NCI-H774 (cell line): ENCODE data around the gene ANKRD13B.

Source experiments
- DNase-seq: peaks from one replicate; lab custom pipeline; 2025; lab: John Stamatoyannopoulos, UW

The ANKRD13B gene

DNA sequence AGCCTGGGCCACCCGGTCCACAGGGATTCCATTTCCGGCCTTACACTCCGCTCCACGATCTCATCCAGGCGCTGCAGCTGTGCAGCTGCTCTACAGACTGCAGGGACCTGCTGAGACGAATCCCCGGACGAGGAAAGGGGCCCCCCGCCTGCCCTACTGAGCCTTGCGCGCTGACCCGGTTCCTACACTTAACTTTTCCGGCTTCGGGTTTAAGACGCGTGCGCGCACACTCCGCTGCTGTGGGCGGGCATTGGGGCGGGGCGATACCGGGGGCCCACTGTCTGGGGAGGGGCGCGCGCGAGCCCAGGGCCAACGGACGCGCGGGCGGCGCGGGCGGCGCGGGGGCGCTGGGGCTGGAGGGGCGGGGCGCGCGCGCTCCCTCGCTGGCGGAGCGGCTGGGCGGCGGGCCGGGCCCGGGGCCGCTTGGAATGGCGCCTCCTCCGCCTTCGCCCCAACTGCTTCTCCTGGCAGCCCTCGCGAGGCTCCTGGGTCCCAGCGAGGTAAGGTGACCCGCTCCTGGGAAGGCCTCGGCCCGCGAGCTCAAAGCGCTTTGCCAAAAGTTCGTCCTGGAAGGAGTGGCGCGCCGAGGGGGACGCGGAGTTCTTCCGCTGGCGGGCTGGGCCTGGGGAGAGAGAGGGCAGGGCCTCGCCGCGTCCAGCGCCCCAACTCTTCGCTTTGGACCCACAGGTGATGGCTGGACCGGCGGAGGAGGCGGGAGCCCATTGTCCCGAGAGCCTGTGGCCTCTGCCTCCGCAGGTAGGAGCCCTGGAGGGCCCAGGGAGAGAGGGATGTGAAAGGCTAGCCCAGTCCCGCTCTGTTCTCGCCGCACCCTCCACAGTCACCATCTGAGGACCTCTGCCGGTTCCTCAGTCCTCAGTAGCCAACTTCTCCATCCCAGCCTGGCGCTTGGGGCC, 24.3 kb upstream of the ANKRD13B start, which contains the start of gene TP53I13:
TSS of gene TP53I13 (plus strand) at position 371 of the 914 bp plus-strand sequence. CDS start at position 429, 58 bp downstream.
- DNase-seq = peak; percentile 88

DNA sequence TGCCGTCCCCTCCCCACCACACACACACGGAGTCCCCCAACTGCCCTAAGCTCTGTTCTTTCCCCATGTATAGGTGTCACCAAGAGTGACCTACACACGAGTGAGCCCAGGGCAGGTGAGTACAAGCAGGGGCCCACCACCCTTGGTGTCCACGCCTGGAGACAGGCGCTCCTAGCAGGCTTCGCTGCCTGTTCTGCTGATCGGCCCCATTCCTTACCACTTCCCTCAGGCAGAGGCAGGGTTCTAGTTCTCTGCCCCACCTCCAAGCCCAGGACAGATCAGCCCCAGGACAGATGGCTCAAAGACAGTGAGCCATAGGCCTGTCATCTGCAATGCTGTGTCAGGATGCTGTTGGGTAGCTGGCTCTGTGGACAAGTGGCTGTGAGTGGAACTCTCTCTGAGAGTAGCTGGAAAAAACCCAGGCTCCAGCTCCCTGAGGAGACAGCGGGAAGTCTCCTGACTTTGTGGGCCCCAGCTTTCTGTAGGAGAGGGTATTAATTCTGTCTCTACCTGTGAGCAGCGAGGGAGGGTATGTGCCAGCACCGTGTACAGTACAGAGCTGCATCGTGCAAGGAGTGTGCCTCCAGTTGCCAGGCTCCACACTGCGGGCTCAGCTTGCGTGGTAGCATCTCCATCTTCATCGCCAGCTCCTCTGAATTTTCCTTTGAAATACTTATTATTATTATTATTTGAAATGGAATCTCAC, 23.5 kb upstream of the ANKRD13B start:
- no peak for DNase-seq

DNA sequence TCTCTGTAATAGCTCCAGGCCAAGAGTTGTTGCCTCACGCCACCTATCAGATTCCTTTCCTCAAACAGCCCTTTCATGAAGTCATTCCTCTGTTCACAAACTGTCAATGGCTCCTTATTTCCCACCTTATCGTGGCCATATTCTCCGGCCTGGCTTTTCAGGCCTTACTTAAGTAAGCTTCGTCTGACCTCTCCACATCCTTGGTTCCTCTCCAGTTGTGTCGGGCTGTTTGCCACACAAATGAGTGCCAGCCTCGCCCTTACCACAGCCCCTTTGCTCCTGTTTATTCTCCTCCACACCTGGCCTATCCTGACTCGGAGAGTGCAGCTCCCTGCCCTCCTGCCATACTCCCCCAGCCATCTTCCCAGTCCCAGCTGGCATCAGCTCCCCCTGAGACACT, 22.4 kb upstream of the ANKRD13B start:
- no peak for DNase-seq

DNA sequence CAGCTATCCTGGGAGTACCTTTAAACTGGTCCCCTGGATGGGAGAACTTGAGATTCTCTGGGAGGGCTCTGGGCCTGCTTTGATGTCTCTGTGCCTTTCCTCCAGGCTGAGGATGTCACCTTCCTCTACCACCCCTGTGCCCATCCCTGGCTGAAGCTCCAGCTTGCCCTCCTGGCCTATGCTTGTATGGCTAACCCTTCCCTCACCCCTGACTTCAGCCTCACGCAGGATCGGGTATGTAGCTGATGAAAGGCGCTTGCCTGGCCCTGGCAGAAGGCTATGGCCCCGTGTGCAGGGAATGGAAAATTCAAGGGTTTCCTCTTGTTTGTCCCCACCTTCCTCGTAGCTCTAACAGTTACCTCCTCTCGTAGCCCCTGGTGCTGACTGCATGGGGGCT, 21.4 kb upstream of the ANKRD13B start:
- no peak for DNase-seq

DNA sequence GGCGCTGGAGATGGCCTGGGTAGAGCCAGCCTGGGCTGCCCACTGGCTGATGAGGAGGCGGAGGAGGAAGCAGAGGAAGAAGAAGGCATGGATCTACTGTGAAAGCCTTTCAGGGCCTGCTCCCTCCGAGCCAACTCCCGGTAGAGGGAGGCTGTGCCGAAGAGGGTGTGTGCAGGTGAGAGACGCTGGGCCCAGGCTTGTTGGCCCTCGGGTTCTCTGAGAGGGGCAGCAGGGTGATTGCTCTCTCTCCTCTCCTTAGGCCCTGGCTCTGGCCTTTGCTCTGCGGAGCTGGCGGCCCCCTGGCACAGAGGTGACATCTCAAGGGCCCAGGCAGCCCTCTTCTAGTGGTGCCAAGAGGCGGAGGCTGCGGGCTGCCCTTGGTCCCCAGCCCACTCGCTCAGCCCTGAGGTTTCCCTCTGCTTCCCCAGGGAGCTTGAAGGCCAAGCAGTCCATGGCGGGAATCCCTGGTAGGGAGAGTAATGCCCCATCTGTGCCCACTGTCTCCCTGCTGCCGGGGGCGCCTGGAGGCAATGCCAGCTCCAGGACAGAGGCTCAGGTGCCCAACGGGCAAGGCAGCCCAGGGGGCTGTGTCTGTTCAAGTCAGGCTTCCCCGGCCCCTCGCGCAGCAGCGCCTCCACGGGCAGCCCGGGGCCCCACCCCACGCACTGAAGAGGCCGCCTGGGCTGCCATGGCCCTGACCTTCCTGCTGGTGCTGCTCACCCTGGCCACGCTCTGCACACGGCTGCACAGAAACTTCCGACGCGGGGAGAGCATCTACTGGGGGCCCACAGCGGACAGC, 20.9 kb upstream of the ANKRD13B start:
- DNase-seq = no peak

DNA sequence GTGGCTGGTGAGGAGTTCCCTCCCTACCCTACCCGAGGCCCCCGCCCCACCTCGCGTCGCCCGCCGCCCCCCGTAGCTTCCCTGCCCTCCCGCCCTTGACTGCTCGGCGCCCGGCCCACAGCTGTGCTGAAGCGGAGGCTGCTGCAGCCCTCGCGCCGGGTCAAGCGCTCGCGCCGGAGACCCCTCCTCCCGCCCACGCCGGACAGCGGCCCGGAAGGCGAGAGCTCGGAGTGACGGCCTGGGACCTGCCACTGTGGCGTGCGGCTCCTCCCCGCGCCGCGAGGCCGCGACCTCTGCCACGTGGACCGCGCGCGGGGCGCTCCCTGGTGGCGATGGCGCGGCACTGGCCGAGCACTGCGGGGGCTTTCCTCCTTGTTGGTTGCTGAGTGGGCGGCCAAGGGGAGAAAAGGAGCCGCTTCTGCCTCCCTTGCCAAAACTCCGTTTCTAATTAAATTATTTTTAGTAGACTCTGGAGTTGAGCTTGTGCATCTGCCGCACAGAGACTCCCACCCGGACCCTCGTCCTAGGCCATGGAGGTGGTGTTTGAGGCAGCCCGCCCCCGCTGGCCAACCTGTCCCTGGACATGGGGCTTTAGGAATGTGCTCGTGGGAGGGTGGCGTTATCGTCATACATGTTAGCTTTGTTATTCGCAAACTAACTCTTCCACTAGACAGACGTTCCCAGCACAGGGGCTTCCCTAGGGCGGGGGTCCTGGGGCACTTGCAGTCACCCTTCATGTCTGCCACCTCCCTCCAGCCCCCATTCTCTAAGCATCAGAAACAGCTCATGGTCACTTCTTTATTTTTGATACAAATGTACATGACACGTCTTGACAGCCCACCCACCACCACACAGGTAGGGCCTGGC, 20.0 kb upstream of the ANKRD13B start:
- DNase-seq = no peak

DNA sequence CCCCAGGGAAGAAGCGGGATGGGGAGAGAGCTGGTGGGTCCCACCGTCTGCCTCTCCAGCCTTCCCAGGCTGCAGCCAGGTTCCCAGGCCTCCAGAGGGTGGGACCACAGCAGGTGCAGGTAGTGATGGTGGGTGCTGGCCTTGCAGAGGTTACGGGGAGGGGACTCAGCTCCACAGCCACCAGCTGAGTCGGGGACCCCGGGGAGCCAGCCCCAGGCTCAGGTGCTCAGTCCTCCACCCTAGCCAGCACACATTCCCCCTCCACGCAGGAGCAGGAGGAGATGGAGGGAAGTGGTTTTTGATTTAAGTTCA, 19.4 kb upstream of the ANKRD13B start:
- no peak for DNase-seq

DNA sequence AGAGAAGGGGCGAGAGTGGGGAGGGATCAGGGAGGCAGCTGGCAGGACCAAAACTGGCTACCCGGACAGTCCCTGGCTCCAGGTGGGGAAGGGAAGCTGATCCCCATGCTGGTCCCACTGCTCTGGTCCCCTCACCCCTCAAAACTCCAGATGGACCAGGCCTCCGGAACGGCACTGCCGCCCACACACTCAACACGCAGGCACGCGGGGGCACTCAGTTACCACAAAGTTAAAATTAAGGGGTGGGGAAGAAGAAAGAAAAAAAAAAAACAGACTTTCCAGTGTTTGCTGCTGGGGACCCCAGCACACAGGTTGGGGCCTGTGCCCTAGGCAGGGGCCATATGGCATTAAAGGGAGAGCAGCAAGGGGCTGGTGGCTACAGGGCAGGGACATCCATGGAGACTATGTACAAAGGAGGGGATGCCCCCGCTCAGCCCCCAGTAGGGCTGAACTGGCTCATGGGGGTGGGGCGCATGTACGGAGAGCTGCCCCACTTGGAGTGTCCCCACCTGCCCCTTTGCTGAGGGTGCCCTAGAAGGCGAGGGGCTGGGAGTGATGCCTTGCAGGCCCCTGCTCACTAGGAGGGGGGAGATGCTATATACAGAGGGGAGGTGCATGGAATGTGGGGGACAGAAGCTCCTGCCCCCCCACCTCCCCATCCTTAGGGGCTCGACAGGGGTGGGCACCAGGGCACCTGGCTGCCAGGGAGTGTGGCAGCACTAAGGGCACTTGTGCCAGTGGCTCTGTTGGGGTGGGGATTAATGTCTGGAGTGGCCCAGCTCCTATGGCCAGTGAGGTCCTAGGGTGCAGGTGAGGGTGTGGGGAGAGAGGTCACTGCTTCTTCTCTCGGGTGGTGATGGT, 18.8 kb upstream of the ANKRD13B start:
- no peak for DNase-seq

DNA sequence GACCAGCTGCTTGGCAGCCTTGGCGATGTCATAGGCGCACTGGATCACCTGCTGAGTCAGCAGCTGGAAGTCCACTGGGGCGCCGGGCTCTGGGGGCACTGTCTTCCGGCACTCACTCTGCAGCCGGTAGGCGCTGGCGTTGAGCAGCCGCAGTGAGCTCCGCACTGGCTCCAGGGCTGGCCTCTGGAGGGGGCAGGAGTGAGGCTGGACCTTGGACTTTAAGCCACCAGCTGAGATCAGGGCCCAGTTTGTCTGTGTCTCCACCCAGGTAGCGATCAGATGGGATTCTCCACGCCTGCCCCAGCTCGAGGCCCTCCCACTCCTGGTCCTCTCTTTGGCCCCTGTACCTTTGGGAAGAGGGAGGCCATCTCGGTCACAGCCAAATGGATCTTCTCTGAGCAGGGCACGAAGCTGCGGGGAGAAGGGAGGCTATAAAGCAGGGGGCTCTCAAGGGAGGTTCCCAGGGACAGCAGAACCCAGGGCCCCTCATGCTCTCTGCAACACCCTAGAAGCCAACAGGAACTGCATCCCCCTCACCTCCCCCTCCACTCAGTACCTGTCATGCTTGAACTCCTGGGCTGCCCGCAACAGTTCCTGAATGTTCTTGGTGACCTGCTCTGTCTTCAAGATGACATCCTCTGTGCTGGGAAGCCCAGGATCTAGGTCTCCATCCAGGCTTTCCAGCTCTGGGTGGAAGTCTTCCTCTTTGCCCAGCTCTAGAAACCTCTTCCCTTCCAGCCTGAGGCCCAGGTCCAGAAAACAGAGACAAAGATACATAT, 18.0 kb upstream of the ANKRD13B start:
- DNase-seq = no peak

DNA sequence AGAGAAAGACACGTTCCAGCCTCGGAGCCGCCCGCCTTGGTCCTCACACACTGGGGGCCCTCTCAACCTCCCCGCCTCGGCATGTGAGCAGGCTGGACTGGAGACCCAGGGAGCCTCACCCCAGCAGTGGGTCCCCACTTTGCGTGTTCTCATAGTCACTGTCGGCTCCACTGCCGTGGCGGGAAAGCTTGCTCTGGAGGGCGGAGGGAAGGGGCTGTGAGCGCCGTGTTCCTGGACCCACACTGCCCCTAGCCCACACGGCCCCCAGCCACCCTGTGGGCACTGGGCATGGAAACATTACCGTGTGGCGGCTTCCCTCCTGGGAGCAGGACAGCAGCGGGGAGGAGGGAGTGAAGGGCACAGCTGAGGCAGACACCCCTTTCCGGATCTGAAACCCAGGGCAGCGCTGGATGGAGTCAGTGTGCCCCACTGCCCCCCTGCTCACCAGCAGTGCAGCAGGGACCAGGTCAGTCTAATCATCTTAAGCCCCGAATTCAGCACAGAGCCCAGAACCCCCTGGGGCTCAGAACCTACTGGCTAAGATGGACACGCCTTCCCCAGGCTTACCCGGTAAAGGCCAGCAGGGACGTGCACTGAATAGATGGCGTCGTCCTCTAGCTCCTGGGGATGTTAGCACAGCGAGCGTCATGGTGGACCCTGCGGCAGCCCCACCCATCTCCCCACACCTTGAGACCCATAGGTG, 17.3 kb upstream of the ANKRD13B start:
- DNase-seq = no peak

DNA sequence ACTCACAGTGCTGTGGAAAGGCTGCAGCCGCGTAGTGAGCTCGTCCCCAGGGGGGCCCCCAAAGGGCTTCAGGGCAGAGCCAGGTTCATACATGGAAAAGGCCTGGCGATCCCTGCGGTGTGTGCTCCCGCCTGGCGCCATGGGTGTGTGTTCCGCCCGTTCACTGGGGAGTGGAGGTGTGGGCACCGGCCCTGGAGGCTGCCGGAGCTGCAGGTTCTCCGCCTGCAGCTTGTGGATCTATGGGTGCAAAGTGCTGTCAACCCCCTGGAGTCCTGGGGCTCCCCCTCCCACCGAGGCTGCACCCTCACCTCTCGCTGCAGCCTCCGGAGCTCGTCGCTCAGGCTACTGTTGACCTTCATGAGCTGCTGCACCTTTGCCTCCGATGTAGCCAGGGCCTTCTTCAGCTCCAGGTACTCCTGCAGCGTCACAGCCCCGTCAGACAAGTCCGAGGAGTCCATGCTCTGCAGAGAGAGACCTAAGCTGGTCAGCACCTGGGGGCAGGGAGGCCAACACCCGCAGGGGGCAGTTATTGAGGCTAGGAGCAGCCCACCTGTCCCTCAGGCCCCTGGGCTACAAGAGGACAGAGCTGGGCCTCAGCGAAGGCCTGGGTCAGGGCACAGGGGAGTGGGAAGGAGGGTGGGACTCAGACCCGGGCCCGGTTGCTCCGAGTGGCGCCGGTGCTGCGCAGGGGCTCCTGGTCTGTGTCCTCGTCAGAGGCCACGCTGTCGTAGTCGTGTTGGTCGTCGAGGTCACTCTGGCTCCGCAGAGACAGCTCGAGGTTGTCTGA, 16.5 kb upstream of the ANKRD13B start:
- no peak for DNase-seq

DNA sequence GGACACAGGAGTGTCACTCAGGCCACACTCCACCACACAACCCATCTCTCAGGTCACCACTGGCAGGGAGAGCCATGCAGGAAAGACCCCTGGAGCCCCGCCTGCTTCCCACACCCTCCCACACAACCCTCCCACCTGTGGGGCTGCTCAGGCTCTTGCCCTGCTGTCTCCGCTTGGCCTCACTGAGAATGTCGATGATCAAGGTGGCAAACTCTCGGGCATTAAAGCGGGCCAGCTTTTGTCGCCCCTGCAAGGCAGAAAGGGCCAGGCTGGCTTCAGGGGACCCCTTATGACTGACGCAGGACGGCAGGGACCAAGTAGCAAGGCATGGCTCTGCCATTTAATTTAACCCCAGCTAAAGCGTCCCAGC, 15.9 kb upstream of the ANKRD13B start:
- no peak for DNase-seq

DNA sequence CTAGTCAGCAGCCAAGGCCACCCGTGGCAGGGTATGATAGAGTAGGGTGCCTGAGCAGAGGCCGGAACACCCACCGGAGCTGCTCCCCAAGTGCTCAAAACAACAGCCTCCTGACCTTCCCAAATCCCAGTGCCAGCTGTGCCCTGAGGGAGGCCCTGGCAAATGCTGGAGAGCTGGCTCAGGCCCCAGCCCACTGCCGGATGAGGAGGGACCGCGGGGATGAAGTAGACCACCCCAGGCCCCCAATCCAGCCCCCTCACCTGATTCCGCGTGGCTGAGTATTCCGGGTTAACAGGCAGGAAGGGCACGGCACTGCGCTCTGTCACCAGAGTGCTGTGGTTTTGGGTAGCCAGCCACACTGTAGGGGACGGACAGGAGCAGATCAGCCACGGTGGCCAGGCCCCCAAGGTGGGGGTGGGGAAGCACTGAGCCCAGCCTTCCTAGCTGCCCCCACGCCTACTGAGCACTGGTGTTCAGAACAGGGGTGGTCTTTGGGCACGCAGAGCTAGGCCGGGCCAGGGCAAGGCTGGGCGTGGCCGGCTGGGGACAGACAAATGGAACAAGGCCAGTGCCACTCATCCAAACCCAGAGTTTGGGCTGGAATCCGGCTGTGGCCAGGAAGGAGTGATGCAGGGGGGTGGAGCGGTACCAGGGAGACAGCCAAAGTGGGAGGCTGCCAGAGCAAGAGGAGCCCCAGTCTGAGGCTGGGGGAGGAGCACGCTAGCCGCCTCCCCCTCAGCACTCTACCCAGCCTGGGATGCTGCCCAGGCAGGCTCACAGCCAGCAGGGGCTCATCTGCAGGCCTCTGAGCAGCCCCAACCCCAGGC, 15.3 kb upstream of the ANKRD13B start:
- no peak for DNase-seq

DNA sequence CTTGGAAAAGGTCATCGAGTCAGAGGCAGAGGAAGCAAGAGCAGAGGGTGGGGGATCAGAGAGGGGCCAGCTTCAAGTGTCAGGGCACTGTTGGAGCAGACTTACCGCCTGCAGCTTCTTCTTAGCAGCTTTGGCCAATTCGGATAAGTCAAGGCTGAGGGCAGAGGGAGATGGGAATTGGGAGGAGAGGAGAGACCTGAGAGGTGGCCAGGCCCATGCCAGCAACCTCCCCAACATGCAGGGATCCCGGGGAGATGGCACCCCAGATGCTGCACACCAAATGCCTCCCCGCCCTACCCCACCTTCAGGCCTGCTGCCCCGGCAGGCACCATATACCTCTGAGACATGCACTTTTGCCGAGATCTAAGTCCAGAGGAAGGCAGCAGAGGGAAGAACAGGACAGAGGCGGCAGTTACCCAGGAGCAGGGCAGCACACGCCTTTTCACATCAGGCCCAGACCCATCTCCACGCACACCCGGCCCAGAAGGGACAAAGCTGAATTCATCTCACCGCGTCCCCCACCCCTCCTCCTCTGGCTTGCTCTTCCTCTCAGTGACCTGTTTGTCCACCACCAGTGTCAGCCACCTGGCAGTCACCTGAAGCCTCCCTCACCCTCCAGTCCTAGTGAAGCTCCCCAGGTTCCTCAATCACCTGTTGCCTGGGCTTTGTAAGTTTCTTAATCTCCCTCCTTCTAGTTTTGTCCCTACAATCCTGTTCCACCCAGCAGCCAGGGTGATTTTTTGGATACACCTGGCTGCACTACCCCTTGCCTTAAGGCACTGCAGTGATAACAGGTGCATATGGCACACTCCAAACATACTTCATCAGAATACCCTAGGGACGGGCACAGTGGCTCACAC, 14.1 kb upstream of the ANKRD13B start:
- no peak for DNase-seq

DNA sequence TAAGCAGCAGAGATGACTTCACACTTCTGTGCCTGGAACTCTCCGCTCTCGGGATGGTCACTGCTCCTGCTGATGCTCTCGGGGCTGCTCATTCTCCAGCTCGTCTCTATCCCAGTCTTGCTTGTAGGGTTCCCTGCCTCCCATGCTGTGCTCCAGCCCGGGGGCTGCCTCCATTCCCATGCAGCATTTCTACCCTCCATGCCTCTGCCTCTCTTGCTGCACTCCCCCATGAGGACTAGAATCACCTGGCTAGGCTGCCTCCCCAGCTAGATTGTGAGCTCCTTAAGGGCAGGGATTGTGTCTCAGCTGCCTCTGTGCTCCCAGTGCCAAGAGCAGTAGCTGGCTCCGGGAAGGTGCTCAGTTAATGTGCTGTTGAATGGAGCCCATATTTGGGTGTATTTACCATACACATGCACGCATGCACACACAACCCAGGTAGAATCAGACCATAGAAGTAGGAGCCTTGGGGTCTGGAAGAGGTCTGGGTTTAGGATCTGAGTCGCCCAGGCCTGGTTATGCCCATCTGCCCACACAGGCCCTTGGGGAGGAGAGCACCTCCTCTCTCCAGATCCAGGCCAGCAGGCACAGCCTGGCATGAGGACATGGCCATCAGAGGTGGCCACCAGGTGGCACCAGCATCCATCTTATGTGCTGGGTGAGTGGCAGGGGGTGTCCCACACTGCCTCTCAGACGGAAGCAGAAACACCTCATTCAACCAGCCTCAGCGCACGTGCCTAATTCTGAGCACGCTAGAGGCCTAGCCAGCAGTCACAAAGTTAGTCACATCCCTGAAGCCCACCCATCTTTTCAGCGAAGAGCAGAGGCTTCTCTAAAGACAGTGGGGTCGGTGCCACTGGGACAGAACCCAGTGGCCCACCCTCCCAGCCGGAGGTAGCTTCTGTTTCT, 12.8 kb upstream of the ANKRD13B start:
- DNase-seq = peak; percentile 58
